ENCODE results near the gene CLHC1. TPM values are rescaled to one million over a fixed set of nuclear protein-coding genes. Genes with fewer than 3 reads are reported as not detected.
"Not testable (repeated sequence)": the region's sequence is repeated elsewhere in the genome, so short reads cannot be mapped to it uniquely, and the experiment has no call there.

The CLHC1 gene
- total and polyA plus RNA-seq, 2 experiments from 2014 or later, result 19.7 to 27.0 TPM

GRCh38 chr2:55268907-55269644 lies 37.0 kb upstream of the CLHC1 start, which contains the start of gene MTIF2:
Gene MTIF2 (minus strand): TSS chr2:55269231. CDS start chr2:55263858, 5,373 bp downstream.
- Histone ChIP-seq H3K36me3 (peaks cover 12% of the 10 kb centered on the region), H3K27me3 (no peaks in the 10 kb centered on the region), H3K27ac (peak within 1 kb of the TSS; percentile 91), H3K4me1 (ENCODE audit: low read depth) (peaks cover 5% of the 10 kb centered on the region), H3K9me3 (ENCODE audit: low read depth) (no peaks in the 10 kb centered on the region), H3K4me3 (peak within 1 kb of the TSS; percentile 86)
- peak; percentile 96 for DNase-seq (ENCODE audit: low read depth in 1 of 2, low spot score in 1 of 2)
- TF ChIP-seq CTCF (IDR thresholded peaks at IDR 0.05; ENCODE audit: low read depth, low read length), result no peak

- Histone ChIP-seq H3K27me3 (no peaks in the 10 kb centered on the region), H3K9me3 (ENCODE audit: low read depth) (no peaks in the 10 kb centered on the region), H3K4me3 (peak overlapping the region; percentile 86), H3K27ac (peak overlapping the region; percentile 91), H3K36me3 (peaks cover 16% of the 10 kb centered on the region), H3K4me1 (ENCODE audit: low read depth) (peaks cover 5% of the 10 kb centered on the region)
- peak in 1 of 2 donors; percentile 1 for DNase-seq (ENCODE audit: low read depth in 1 of 2, low spot score in 1 of 2)
- no peak for TF ChIP-seq CTCF (IDR thresholded peaks at IDR 0.05; ENCODE audit: low read depth, low read length)
These were observed 36.3 kb upstream of the CLHC1 start for GRCh38 chr2:55268288-55268906.

DNA sequence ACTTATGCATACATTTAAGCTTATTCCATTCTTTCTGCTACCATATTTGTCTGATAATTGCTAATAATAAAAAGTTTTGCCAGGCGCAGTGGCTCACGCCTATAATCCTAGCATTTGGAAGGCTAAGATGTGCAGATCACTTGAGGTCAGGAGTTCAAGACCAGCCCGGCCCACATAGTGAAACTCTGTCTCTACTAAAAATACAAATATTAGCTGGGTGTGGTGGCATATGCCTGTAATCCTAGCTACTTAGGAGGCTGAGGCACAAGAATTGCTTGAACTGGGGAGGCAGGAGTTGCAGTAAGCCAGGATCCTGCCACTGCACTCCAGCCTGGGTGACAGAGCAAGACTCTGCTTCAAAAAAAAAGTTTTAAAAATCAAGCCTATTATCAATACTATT lies 27.5 kb upstream of the CLHC1 start:
- not testable (repeated sequence) for H3K4me3 ChIP-seq; H3K27me3 ChIP-seq; H3K4me1 ChIP-seq (ENCODE audit: low read depth); DNase-seq (ENCODE audit: low read depth in 1 of 2, low spot score in 1 of 2); H3K9me3 ChIP-seq (ENCODE audit: low read depth); H3K27ac ChIP-seq
- peaks cover 40% of the 10 kb centered on the region for H3K36me3 ChIP-seq

GRCh38 chr2:55252832-55253231 lies 20.7 kb upstream of the CLHC1 start:
- Histone ChIP-seq H3K27me3 (no peaks in the 10 kb centered on the region), H3K9me3 (ENCODE audit: low read depth) (no peaks in the 10 kb centered on the region), H3K4me1 (ENCODE audit: low read depth) (no peaks in the 10 kb centered on the region), H3K36me3 (peaks cover 41% of the 10 kb centered on the region), H3K27ac (no peak overlapping the region), H3K4me3 (no peak overlapping the region)
- DNase-seq (ENCODE audit: low read depth in 1 of 2, low spot score in 1 of 2), result no peak
- TF ChIP-seq CTCF (IDR thresholded peaks at IDR 0.05; ENCODE audit: low read depth, low read length), result no peak

- no peaks in the 10 kb centered on the region for H3K27me3 ChIP-seq
- H3K36me3 ChIP-seq, result peaks cover 30% of the 10 kb centered on the region
- peak overlapping the region; percentile 67 for H3K27ac ChIP-seq
- no peak for DNase-seq (ENCODE audit: low read depth in 1 of 2, low spot score in 1 of 2)
- H3K4me3 ChIP-seq, result no peak overlapping the region
- no peaks in the 10 kb centered on the region for H3K4me1 ChIP-seq (ENCODE audit: low read depth)
- H3K9me3 ChIP-seq (ENCODE audit: low read depth), result no peaks in the 10 kb centered on the region
- TF ChIP-seq CTCF (IDR thresholded peaks at IDR 0.05; ENCODE audit: low read depth, low read length), result no peak
These were observed 14.9 kb upstream of the CLHC1 start for GRCh38 chr2:55247025-55247424.

DNA sequence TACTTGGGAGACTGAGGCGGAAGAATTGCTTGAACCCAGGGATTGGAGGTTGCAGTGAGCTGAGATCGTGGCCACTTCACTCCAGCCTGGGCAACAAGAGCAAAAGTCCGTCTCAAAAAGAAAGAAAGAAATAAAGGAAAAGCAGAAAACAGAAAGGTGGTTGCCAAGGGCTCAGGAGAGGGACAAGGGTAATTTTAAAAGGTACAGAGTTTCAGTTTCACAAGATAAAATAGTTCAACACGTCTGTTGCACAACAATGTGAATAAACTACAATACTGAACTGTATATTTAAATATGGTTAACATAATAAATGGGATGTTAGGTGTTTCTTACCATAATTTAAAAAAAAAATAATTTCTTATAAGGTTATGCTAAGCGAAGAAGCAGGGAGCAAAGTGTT lies 13.3 kb upstream of the CLHC1 start:
- Histone ChIP-seq H3K9me3 (ENCODE audit: low read depth) (no peaks in the 10 kb centered on the region), H3K4me1 (ENCODE audit: low read depth) (no peaks in the 10 kb centered on the region), H3K36me3 (peaks cover 27% of the 10 kb centered on the region), H3K4me3 (no peak overlapping the region), H3K27me3 (no peaks in the 10 kb centered on the region), H3K27ac (no peak overlapping the region)
- no peak for TF ChIP-seq CTCF (IDR thresholded peaks at IDR 0.05; ENCODE audit: low read depth, low read length)
- no peak for DNase-seq (ENCODE audit: low read depth in 1 of 2, low spot score in 1 of 2)

Measured in cardiac muscle cell (in vitro differentiated cells and primary cell).